GM18868 (cell line): ENCODE measurements around the gene FARP1.
"Not testable (repeated sequence)": the region's sequence is repeated elsewhere in the genome, so short reads cannot be mapped to it uniquely, and the experiment has no call there.

Experiments
- ATAC-seq: cut with Tn5 transposase; IDR thresholded peaks from one replicate; pipeline ENCODE4 v1.9.1; 2021; ENCODE audit warnings: mild to moderate bottlenecking, moderate library complexity; ENCODE audit not compliant: unreplicated experiment

FARP1 gene

DNA sequence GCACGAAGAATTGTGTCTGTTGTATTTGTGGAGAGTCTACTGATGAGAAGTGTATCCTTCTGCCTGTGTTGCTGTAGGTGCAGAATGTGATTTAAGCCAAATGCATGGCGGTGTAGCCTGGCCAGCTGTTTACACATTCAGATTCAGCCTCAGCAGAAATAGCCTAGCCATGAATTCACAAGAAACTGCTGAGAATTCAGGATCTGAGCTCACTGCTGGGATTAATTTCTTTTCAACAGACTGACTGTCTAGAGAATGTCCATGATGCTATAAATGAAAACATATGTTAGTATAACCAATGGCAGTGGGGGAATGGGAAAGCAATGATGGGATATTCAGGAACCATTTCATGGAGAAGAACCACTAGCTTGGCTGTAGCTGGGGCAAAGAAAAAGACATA, 111.6 kb downstream of the FARP1 start:
- no peak for ATAC-seq

DNA sequence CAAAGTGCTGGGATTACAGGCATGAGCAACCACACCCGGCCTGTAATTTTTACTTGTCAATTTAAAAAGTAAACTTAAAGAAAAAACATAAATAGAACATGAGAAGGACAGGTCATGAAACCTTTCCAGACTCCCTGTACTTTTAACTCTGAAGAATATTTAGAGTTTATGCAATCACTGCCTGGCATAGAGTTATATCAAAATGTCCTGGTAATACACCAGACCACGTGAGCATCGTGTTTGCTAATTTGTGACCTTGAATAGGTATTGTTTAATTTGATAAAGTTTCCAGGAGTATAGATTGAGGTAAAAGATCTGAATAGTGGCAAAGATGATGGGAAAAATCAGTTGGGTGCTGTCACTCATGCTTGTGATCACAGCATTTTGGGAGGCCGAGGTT, 115.3 kb downstream of the FARP1 start:
- ATAC-seq = no peak

DNA sequence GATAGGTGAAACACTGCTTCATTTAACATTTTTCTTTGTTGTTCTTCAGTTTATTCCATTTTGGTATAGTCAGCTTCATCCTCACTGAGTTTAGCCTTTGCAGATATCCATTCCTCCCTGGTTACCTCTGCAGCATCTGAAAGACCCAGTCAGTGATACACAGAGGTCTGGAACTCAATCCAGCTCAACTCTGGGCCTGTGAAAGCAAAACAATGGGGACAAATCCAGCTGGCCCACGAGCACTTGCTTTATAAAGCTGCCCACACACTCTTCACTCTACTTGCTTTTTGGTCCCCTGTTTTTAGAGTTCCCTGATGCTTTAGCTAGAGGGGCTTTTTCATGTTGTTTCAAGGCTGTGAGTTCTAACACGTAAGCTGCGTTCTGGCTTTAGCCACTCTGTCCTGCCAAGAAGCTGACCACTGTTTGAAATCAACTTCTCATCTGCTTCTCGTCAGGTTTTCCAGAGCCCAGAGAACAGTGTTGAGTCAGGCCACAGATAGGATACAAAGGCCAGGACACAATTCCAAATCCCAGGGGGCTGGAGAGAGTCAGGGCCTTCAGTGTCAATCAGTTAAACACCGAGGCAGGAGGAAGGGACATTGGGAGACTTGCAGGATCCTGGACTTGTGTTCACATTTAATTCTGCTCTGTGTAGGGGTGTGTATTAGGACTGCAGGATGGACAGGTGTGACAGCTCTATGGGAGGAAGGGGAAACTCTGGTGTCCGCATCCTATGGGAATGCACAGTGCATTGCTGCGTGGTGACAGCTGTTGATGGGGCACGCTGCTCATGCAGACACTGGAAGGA, 117.7 kb downstream of the FARP1 start:
- no peak for ATAC-seq

DNA sequence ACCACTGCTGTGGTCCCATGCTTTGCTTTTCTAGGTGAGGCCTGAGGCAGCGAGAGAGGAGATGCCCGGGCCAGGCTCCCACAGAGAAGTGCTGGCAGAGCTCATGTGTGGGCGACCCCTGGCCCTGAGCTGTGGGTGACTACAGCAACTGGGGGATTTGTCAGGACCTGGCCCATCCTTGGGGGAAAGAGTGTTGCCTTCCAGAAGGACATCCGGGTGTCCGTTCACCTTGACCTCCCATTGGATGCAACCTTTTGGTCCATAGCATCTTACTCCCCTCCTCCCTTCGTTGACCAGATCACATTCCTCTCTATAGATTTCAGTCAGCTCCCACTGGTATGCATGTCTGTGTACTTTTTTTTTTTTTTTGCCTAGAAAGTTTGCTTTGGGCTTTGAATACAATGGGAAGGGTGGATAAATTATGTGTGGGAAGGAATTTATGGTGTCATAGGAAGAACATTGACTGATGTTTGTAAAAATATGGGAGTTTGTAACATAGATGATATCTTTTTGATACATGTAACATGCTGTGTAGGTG, 118.3 kb downstream of the FARP1 start:
- ATAC-seq = no peak

DNA sequence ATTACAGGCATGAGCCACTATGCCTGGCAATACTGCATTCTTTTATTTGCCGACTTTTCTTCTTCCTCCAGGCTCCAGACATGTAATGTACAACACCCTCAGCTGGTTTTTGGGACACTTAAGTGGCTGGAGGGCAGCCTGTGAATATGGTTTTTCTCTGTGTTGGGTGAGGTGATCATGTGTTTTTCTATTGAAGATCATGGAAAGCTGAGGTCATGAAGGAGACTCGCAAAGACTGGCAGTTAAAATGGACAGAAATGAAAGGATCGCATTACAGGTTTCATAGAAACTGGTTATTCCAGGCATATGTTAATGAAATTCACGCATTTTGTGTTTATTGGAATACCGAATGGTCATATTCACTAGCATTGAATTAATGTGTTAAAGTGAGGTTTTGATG, 119.4 kb downstream of the FARP1 start:
- ATAC-seq = no peak

DNA sequence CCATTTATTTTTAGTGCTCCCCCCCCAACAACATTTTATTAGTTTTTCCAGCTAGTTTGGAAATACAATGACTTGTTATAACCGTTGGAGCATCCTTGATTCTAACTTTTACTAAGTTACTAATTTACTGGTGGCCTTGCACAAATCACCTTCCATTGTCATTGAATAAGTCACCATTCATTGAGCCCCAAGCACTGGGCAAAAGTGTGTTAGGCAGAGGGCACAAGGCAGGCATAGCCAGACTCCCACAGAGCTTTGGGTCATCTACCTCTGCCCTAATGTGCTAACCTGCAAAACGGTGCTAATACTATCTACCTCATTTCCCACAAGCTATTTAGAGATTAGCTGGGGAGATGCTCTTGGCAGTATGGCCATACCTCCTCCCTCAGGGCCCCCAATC, 120.9 kb downstream of the FARP1 start:
- no peak for ATAC-seq

DNA sequence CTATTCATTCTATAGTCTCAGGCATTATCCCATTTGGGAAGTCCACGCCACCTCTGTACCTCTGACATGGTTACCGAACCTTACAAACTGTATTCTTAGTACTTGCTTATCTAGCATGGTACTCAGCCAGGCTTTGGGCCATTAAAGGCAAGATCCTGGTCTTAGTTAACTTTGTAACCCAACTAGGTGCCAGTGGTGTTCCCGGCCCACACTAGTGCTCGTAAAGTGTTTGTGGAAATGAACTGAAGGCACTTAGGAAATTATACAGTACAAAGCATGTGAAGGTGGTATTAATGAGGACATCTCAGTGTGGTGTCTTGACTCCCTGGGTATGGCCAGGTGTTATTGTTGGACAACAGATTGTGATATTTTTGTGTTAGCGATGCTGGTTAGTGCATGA, 122.0 kb downstream of the FARP1 start:
- no peak for ATAC-seq

DNA sequence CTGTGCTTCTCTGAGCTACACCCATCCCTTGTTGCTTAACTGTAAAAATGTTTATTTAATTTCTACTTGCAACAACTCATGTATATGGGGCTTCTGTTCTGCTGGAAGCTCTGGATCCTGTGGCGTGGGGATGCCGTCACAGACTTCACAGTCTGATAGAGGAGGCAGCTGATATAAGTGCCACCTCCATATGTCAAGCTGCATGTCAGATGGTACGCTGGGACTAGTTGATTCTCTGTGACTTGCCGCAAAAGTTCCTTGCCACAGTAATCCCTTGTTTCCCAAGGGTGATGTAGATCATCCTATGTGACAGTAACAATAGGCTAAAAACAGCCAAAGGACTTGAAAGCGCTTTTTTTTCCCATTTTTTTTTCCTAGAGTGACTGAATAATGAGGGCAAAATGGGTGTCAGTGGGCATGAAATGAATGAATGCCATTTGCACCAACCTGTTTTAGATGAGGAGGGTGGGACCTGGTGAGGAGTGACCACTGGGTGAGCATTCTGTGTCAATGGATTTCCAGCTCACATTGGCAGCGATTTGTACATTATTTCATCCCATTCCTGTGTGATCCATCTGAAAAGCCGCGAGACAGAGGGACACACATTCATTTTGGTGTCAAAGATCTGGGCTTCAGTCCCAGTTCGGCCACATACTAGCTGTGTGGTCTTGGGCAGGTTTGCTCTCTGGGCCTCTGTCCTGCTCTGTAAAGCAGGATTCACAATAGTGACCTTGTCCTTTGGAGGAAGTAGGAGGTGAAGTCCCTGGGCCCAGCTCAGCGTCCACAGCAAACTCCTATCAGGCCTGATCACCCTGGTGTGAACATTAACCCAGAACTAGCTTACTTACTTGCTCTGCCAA, 123.0 kb downstream of the FARP1 start:
- ATAC-seq = no peak

DNA sequence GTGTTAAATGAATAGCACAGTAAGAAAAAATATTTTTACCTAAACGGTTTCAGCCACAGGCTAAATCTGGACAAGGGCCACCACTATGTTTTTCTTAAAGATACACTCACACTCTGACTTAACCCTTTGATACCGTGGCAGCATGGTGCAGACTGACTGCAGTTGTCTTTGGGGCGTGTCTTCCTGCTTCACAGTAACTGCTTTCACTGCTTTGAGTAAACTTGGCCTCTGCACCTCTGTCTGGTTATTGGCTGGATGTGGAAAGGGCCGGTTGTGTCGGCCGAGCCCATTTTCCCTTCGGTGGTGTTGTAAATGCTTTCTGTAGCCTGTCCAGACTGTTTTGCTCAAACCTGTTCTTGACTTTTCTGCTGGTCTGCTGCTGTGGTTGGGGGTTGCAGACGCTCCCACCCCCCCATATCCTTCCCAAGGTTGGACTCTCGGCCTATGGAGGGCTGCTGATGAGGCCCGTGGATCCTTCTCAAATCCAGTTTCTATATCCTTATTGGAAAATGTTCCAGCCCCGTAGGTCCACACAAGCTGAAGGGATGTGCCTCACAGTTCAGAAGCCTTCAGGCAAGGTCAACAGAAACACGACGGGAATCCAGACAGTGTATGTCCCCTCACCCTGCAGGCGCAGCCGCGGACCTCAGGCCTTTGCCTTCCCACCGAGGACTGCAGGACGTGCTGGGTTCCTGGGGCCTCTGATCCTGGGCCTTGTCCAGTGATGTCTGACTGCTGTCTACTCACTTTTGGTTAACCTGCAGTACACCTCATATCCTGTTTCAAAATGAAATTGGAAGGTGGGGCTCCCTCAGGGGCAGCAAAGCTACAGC, 124.4 kb downstream of the FARP1 start:
- peak; percentile 92 for ATAC-seq

DNA sequence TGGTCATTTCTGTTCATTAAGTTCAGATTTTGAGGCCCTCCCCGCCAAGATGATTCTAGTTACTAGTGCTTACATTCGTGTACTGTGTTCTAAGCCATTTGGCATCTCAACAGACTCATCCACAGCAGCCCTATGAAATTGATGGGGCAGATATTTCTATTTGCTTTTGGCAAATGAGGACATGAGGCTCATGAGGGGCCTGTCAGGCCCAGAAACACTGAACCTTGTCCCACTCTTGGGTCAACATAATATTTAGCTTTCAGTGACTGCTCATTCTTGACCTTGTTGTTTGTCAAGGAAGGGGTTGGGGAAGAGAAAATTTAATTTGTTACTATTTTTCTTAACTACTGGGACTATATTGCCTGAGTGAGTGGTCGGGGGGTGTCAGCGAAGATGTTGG, 126.5 kb downstream of the FARP1 start:
- no peak for ATAC-seq

DNA sequence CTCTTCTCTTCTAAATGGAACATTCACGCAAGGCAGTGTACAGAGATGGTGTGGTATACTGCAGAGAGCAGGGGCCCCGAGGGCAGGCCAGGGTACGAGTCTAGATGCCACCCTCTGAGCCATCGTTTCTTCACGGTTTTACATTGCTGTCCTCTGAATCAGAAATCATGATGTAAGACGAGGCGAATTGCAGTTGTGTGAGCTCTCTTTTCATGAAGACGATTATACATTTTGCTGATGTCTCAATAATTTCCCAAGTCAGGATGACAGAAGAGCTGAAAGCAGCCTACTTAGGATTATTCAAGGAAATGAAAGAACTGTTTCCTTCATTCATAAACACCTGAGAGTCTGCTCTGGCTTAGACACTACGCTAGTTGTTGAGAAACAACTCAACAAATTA, 127.9 kb downstream of the FARP1 start:
- ATAC-seq = no peak

DNA sequence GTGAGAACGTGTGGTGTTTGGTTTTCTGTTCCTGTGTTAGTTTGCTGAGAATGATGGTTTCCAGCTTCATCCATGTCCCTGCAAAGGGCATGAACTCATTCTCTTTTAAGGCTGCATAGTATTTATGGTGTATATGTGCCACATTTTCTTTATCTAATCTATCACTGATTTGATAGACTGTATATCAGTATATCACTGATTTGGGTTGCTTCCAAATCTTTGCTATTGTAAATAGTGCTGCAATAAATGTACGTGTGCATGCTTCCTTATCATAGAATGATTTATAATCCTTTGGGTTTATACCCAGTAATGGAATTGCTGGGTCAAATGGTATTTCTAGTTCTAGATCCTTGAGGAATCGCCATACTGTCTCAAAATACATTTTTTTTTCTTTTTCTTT, 128.8 kb downstream of the FARP1 start:
- ATAC-seq = not testable (repeated sequence)

DNA sequence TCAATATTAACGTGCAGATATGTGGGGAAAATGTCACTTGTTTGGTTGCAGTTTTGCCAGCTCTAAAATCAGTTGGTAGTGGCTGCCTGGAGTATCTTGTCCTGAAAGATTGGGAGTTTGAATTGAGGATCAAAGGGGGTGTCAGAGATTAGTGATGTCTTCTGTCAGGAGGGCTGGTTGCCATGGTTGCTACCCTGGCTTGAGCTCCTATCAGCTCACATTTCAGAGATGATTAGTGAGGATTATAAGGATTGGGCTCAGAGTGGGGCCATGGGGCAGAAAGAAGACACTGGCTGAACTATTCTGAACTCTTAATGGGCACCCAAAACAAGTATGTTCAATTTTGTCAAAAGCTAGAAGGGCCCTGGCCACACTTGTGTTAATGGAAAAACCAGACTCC, 129.7 kb downstream of the FARP1 start:
- ATAC-seq = no peak

DNA sequence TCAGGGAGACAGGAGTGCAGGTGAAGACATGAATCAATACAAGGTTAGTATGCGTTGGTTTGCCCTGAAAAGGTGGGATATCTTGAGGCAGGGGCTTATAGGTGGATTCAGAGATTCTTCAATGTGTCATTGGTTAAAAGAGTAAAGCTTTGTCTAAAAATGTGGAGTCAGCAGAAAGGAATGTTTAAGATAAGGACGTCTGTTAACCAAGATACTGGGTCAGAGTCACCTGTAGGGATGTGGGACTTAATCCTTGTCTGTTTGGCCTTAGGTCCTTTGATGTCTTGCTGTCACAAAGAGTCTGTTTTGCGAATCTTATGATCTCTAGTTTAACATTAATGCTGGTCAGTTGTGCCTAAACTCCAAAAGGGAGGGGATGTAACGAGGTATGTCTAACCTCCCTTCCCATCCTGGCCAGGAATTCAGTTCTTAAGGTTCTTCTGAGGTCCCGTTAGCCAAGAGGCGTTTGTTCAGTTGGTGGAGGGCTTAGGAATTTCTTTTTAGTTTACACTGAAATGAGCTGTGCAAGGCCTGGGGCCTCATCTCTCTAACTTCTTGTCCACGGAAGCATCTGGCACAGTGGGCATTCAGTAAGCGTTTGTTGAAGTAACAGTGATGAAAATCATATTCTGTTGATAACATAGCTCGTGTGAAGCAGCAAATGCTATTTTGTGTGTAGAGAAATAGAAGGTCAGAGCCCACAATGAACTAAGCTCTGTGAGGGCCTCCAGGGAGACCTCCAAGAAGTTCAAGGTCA, 130.4 kb downstream of the FARP1 start:
- no peak for ATAC-seq

DNA sequence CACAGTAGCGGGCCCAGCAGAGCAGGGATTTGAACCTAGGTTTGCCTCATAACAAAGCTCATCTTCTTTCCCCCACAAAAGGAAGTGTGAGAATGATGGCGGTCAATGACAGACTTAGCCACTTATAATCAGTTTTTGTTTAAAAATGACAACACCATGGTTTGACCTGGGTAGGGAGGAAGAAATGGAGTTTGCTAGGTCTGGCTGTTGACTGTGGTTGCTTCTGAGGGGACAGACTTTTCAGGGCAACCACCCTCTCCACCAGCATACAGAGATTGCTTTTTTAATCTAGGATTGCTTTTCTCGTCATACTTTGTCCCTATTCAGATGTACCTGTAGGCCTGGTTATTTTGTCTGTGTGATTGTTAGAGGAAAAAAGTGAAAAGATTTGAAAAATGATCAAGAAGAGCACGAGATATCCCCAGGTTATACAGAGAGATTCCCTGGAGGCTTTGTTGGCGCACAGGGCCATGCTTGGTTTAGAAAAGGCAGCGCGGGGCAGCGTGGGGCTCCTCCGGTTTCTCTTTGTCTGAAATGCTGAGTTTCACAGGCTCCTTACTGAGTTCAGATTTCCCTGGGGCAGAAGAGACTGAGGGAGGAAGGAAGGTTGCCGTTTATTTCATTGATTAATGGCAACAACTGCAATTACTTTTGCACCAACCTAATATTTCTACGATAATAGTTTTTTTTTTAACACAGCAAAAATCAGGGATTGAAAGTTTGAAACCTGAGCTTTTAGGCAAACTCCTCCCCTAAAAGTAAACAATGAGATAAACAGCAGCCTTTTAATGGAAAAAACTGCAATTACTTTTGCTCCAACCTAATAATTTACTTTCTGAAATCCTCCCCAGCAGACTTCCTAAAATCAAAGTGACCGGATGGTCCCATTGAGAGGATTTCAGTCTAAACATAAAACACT, 131.2 kb downstream of the FARP1 start:
- ATAC-seq = no peak

DNA sequence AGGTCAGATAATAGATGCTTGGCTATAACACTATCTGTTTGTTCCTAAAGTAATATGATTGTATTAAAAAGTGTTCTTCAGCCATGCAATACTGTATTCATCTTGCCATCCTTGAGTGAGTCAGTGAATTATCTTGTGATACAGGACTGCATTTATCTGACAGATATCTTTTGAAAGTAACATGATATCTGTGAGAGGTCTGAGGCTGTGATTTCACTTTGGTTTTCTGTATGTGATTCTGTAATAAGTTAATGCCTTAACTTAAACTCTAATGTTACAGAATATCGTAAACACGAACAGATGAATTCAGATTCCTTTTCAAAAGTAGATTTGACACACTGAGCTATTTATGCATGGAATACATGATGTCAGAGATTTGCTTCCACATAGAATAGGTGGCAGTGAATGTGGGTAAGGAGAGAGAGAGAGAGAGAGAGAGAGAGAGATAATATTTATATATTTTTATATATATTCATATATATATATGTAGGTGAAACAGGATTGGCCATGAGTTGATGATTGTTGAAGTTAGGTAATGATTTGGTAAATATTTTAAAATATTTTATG, 132.1 kb downstream of the FARP1 start:
- ATAC-seq = no peak

DNA sequence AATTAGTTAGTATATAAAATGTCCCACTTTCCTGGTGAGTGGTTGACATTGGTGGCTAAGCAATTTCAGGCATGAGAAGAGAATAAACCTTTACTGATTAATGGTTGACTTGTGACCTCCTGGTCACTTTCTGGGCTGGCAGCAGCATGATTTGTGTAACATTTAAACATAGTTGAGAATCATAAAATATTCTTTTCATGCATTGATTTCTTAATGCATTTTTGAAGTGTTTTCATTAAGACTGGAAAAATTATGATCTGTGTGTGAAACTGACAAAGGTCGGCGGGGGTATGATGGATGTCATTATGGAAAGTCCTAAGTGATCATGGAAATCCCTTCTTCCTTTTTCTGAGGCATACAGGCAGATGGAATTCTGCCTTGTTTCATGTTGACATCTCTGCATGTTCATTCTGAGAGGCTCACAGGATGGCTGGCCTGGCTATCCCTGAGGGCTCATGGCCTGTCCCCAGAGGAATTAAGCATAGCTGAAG, 132.8 kb downstream of the FARP1 start:
- ATAC-seq = no peak

DNA sequence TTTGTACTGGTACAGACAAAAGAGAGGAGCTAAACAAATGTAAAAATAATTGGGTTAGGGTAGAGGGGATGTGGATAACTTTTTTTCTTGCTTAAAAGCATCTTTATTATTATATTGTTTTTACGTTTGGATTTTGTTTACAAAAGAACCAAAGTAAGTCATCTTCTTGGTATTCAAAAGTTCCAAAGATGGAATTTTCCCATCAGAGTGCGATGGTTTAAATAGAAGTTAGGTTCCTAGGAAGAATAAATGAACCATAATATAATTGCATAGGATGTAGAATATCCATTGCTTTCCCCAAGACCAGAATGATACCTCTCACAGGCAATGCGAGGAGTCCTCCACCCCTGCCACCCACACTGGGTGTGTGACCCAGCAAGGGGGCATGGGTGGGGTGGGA, 133.6 kb downstream of the FARP1 start:
- ATAC-seq = no peak
